Measurements from ENCODE around the gene KSR2.

DNA sequence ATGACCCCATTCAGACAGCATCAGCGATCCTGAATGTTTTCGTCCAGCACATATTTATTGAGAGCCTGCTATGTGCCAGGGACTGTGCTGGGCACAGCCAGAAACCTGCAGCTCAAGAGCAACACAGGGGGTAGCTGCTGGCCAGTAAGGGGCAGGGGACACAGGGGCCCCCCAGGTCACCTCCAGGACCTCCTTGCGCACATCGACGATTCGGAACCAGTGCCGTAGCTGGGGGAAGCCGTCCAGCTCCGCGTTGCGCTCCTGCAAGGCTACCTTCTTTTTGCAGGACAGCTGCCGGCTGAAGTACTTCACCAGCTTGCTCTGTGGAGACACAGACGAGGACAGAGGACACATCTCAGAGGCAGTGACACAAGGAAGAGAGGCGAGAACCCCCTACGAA is 108.7 kb downstream of the KSR2 start:
- no peak for TF ChIP-seq SIN3A (IDR thresholded peaks at IDR 0.05; ENCODE audit: borderline replicate concordance, insufficient read depth, low read depth, low read length)
- TF ChIP-seq, protein P1, sequence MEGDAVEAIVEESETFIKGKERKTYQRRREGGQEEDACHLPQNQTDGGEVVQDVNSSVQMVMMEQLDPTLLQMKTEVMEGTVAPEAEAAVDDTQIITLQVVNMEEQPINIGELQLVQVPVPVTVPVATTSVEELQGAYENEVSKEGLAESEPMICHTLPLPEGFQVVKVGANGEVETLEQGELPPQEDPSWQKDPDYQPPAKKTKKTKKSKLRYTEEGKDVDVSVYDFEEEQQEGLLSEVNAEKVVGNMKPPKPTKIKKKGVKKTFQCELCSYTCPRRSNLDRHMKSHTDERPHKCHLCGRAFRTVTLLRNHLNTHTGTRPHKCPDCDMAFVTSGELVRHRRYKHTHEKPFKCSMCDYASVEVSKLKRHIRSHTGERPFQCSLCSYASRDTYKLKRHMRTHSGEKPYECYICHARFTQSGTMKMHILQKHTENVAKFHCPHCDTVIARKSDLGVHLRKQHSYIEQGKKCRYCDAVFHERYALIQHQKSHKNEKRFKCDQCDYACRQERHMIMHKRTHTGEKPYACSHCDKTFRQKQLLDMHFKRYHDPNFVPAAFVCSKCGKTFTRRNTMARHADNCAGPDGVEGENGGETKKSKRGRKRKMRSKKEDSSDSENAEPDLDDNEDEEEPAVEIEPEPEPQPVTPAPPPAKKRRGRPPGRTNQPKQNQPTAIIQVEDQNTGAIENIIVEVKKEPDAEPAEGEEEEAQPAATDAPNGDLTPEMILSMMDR (IDR thresholded peaks at IDR 0.05), result no peak
